ENCODE measurements around the gene GATA1.

GATA1 gene

DNA sequence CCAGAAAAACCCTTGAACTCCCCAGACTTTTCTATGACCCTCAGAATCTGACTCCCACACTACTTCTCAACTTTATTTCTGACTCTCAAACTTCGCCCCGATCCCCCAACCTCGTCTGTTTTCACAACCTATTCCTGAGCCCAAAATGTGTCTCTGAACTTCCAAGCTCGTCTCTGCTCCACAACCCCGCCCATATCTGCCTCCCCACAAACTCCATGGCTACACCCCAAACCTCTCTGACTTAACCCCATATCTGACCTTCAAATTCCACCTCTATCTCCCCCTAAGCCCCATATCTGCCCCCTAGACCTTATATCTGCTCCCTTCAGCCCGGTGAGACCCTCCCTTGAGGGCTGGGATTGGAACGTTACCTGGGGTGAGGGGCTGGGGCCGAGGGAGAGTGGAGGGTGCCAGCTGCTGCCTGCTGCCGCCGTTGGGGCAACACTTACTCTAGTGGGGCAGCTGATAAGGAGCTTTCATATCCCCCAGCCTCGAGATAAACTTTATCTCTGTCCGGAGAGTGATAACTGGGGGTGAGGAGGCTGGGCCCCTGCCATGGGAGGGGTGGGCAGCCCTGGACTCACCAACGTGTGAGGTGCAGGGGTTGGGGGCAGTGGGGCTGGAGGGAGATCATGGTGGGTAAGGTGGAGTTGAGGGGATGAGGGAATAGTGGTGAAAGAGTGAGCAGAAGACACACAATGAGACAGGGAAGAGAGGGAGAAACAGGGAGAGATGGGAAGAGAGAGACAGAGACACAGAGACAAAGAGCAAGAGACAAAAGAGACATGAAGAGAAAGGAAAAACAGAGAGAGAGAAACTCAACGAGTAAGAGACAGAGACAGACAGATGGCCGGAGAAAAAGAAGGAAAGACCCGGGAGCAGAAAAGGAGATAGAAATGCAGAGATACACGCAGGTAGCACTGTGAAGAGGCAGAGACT, 1.4 kb downstream of the GATA1 start:
- TF ChIP-seq EZH2 (optimal IDR thresholded peaks at IDR 0.05; ENCODE audit: low read depth, low read length) (no peak), EZH2phosphoT487 (IDR thresholded peaks at IDR 0.05; ENCODE audit: low read length) (no peak), CTCF (IDR thresholded peaks at IDR 0.05; ENCODE audit: low read length) (no peak)
- no peaks in the 10 kb centered on the region for H3K9me3 ChIP-seq (replicated peaks; ENCODE audit: insufficient read depth, low read length)
- H3K36me3 ChIP-seq (replicated peaks; ENCODE audit: insufficient read depth, low read length) = no peaks in the 10 kb centered on the region
- no peaks in the 10 kb centered on the region for H3K4me1 ChIP-seq (ENCODE audit: low read length)
- no peaks in the 10 kb centered on the region for H4K20me1 ChIP-seq (ENCODE audit: insufficient read depth, low read length)
- DNase-seq = no peak
- H3K79me2 ChIP-seq (ENCODE audit: low read length) = no peaks in the 10 kb centered on the region
- H3K4me3 ChIP-seq (ENCODE audit: low read length) = no peak overlapping the region
- H3F3A ChIP-seq (ENCODE audit: insufficient read depth, low read length) = no peaks in the 10 kb centered on the region
- no peak overlapping the region for H2AFZ ChIP-seq (ENCODE audit: low read length)
- no peak overlapping the region for H3K27ac ChIP-seq (ENCODE audit: low read length)
- no peak overlapping the region for H3K4me2 ChIP-seq (ENCODE audit: low read depth, low read length)
- no peak overlapping the region for H3K9ac ChIP-seq (ENCODE audit: low read length)
- H3K9me2 ChIP-seq (replicated peaks; ENCODE audit: insufficient read depth, low read length) = no peaks in the 10 kb centered on the region
- no peaks in the 10 kb centered on the region for H3K27me3 ChIP-seq (replicated peaks; ENCODE audit: insufficient read depth, low read length)

DNA sequence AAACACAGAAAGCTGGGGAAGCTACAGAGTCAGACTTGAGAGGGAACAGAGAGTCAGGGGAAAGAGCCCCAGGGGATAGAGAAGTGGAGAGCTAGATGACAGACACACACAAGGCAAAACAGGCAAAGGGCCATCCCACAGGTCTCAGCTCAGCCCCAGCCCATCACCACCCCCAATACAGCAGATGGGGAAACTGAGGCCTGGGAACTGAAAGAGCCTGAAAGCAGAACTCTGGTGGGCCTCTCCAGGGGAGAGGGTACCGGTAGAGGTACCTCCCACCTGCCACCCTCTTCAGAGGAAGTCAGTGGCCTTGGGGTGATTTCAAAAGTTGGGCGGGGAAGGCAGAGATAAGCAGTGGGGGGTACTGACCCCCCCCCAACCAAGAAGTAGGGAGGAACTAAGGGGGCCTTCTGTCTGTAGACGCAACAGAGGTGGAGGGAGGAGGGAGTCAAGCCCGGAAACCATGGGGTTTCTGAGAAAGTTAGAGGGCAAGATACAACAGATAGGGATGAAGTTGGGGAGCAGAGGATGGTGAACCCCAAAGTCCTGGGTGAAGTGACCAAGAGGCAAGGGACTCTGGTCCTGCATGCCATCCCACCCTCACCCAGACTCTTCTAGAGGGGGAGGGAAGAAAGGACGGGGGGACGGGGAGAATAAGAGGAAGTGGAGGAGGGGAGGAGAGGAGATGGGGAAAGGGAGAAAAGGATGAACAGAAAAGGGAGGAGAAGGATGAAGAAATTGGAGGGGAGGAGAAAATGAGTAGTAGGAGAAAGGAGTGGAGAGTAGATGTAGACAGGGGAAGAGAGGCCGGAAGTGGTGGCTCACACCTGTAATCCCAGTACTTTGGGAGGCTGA, 3.2 kb downstream of the GATA1 start:
- H3K9ac ChIP-seq (ENCODE audit: low read length) = no peak overlapping the region
- no peak overlapping the region for H3K4me2 ChIP-seq (ENCODE audit: low read depth, low read length)
- no peaks in the 10 kb centered on the region for H3K4me1 ChIP-seq (ENCODE audit: low read length)
- no peak overlapping the region for H3K4me3 ChIP-seq (ENCODE audit: low read length)
- TF ChIP-seq CTCF (IDR thresholded peaks at IDR 0.05; ENCODE audit: low read length) = no peak
- no peak for TF ChIP-seq EZH2 (optimal IDR thresholded peaks at IDR 0.05; ENCODE audit: low read depth, low read length)
- no peak for TF ChIP-seq EZH2phosphoT487 (IDR thresholded peaks at IDR 0.05; ENCODE audit: low read length)
- no peaks in the 10 kb centered on the region for H3K27me3 ChIP-seq (replicated peaks; ENCODE audit: insufficient read depth, low read length)
- no peak overlapping the region for H3K27ac ChIP-seq (ENCODE audit: low read length)
- no peak for DNase-seq
- no peak overlapping the region for H2AFZ ChIP-seq (ENCODE audit: low read length)
- no peaks in the 10 kb centered on the region for H3K9me2 ChIP-seq (replicated peaks; ENCODE audit: insufficient read depth, low read length)
- H3K9me3 ChIP-seq (replicated peaks; ENCODE audit: insufficient read depth, low read length) = no peaks in the 10 kb centered on the region
- no peaks in the 10 kb centered on the region for H3K36me3 ChIP-seq (replicated peaks; ENCODE audit: insufficient read depth, low read length)
- no peaks in the 10 kb centered on the region for H3F3A ChIP-seq (ENCODE audit: insufficient read depth, low read length)
- H3K79me2 ChIP-seq (ENCODE audit: low read length) = no peaks in the 10 kb centered on the region
- H4K20me1 ChIP-seq (ENCODE audit: insufficient read depth, low read length) = no peaks in the 10 kb centered on the region

GRCh38 chrX:48790477-48790876, 4.1 kb downstream of the GATA1 start:
- Histone ChIP-seq H3K4me1 (ENCODE audit: low read length) (no peaks in the 10 kb centered on the region), H3K4me2 (ENCODE audit: low read depth, low read length) (no peak overlapping the region), H3K9ac (ENCODE audit: low read length) (no peak overlapping the region), H3K36me3 (replicated peaks; ENCODE audit: insufficient read depth, low read length) (no peaks in the 10 kb centered on the region), H3K9me3 (replicated peaks; ENCODE audit: insufficient read depth, low read length) (no peaks in the 10 kb centered on the region), H3K27me3 (replicated peaks; ENCODE audit: insufficient read depth, low read length) (no peaks in the 10 kb centered on the region), H4K20me1 (ENCODE audit: insufficient read depth, low read length) (no peaks in the 10 kb centered on the region), H3F3A (ENCODE audit: insufficient read depth, low read length) (no peaks in the 10 kb centered on the region), H3K9me2 (replicated peaks; ENCODE audit: insufficient read depth, low read length) (no peaks in the 10 kb centered on the region), H2AFZ (ENCODE audit: low read length) (no peak overlapping the region), H3K79me2 (ENCODE audit: low read length) (no peaks in the 10 kb centered on the region), H3K4me3 (ENCODE audit: low read length) (no peak overlapping the region), H3K27ac (ENCODE audit: low read length) (no peak overlapping the region)
- no peak for TF ChIP-seq EZH2phosphoT487 (IDR thresholded peaks at IDR 0.05; ENCODE audit: low read length)
- no peak for TF ChIP-seq CTCF (IDR thresholded peaks at IDR 0.05; ENCODE audit: low read length)
- TF ChIP-seq EZH2 (optimal IDR thresholded peaks at IDR 0.05; ENCODE audit: low read depth, low read length) = no peak
- DNase-seq = no peak
